ENCODE data around the gene PCYT1B.

PCYT1B gene

DNA sequence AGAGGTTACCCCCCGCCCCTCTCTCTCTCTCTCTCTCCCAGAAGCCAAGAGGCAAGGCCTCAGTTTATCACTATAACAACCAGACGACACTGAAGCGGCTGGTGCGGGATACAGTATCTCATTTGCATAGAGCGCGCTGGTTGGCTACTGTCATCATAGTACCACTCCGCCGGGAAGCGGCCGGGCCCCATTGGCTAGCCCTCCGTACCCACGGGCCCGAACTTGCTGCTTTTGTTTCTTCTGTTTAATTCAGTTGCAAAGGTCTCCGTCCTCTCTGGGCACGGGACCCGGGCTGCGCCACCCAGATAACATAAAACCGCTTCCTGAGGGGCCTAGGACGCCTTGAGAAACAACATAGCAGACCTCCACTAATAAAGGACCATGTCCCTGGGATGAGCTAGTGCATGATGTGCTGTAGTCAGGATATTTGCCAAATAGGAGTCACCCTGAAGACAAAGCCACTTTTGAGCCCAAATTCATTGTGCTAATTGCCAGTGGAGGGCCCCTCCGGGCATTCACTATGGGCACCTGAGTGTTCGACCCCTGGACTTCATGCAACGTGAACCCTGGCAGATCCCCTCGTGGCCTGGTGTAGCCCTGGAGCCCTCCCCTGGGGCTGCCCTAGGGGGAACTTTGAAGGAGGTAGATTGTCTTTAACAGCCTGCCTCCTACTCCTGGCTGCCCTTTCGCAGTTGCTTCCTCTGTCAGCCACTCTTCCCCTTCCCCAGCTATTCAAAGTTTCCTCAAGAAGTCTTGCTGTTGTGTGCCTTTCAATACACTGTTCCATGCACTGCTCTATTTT is at the start of gene PCYT1B:
Gene PCYT1B, minus strand, starts transcription at position 91 of the 802 bp plus-strand sequence. CDS start 242 bp downstream, outside the sequence.
- peaks cover 12 to 21% of the 10 kb centered on the region in 2 experiments for H3K4me1 ChIP-seq (ENCODE audit: control insufficient read depth in 1 of 2, insufficient read depth in 1 of 2, low read depth in 1 of 2, low read length in 1 of 2)
- H3K36me3 ChIP-seq = no peaks in the 10 kb centered on the region
- H3K4me3 ChIP-seq (ENCODE audit: low read depth in 1 of 2, low read length in 1 of 2) = peak within 1 kb of the TSS; percentile 24 to 25
- TF ChIP-seq, protein P1, sequence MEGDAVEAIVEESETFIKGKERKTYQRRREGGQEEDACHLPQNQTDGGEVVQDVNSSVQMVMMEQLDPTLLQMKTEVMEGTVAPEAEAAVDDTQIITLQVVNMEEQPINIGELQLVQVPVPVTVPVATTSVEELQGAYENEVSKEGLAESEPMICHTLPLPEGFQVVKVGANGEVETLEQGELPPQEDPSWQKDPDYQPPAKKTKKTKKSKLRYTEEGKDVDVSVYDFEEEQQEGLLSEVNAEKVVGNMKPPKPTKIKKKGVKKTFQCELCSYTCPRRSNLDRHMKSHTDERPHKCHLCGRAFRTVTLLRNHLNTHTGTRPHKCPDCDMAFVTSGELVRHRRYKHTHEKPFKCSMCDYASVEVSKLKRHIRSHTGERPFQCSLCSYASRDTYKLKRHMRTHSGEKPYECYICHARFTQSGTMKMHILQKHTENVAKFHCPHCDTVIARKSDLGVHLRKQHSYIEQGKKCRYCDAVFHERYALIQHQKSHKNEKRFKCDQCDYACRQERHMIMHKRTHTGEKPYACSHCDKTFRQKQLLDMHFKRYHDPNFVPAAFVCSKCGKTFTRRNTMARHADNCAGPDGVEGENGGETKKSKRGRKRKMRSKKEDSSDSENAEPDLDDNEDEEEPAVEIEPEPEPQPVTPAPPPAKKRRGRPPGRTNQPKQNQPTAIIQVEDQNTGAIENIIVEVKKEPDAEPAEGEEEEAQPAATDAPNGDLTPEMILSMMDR (IDR thresholded peaks at IDR 0.05) = no peak
- no peak within 1 kb of the TSS for H3K27ac ChIP-seq
- H3K9me3 ChIP-seq = no peaks in the 10 kb centered on the region
- H3K27me3 ChIP-seq = peaks cover 5% of the 10 kb centered on the region

DNA sequence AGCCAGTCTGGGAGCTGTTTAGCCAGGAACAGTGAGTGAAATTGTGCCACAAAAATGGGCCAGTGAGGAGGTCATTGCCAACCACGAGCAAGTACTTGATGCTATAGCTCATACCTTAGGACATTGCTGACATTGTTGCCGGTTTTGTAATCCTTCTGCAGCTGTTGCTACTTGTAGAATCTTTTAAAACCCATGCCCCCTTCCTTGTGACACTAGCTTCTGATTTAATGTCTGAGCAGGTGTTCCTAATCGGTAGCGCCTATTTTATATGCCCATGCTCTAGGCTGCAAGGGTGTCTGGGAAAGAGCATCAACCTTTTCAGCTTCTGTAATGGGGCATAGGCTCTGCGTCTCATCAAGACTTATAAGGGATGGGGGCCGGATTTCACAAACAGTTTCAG is 49.1 kb upstream of the PCYT1B start:
- no peaks in the 10 kb centered on the region for H3K36me3 ChIP-seq
- no peak overlapping the region for H3K4me3 ChIP-seq (ENCODE audit: low read depth in 1 of 2, low read length in 1 of 2)
- TF ChIP-seq, protein P1 (IDR thresholded peaks at IDR 0.05) = no peak
- H3K27ac ChIP-seq = no peak overlapping the region
- H3K27me3 ChIP-seq = no peaks in the 10 kb centered on the region
- H3K4me1 ChIP-seq (ENCODE audit: control insufficient read depth in 1 of 2, insufficient read depth in 1 of 2, low read depth in 1 of 2, low read length in 1 of 2) = peaks cover 0 to 7% of the 10 kb centered on the region in 2 experiments
- H3K9me3 ChIP-seq = no peaks in the 10 kb centered on the region

DNA sequence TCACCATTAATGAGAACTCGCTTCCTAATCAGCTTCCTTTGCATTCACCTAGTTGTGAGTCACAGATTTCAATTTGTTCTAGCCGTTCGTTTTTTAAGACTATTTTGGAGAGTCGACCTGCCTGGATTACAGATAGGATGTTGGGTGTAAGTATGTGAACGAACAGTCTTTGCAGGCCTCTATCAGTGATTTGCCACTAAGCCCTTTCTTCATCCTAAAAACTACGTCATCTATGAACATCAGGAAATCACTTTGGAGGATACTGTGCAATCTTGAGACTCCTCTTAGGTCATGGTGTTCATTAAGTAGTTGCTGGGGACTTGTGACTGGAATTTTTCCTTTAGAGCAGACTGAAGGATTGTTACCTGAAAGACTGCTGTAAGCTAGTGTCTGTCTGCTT is 47.7 kb upstream of the PCYT1B start:
- TF ChIP-seq, protein P1 (IDR thresholded peaks at IDR 0.05) = no peak
- Histone ChIP-seq H3K27me3 (no peaks in the 10 kb centered on the region), H3K27ac (no peak overlapping the region), H3K9me3 (no peaks in the 10 kb centered on the region), H3K4me1 (ENCODE audit: control insufficient read depth in 1 of 2, insufficient read depth in 1 of 2, low read depth in 1 of 2, low read length in 1 of 2) (peaks cover 0 to 7% of the 10 kb centered on the region in 2 experiments), H3K4me3 (ENCODE audit: low read depth in 1 of 2, low read length in 1 of 2) (no peak overlapping the region), H3K36me3 (no peaks in the 10 kb centered on the region)

DNA sequence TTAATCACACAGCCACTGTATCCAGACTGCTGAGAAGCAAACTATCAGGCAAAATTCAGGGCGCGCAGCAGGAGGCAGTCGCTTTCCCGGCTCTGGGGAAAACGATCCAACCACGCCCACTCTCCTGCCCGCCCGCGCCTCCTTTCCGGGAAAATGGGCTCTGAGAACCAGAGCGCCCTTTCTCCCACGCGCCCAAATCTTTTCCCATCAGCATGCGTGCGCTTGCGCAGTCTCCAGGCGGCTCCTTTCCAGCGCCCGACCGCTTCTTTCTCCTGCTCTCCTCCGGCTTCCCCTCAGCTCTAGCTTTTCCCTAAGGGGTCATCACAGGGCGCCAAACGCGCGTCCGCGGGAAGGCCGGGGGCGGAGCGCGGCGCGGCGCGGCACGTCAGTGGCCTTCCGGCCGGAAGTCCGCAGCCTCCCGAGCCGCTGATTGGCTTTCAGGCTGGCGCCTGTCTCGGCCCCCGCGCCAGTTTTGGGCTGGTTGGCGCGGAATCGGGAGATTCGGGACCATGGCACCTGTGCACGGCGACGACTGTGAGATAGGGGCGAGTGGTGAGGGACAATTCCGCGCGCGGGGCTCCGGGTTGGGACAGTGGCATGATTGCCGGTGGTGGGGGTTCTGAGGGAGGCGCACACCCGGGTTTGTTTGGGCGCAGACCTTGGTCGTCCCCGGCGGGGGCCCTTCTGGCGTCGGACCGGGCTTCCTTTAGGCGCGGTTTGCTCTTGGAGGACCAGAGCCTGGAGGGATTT is 46.5 kb upstream of the PCYT1B start, which contains the start of gene POLA1:
Gene POLA1, plus strand, starts transcription at position 466 of the 750 bp plus-strand sequence. Its CDS starts 44 bp downstream, at position 510.
- Histone ChIP-seq H3K4me3 (ENCODE audit: low read depth in 1 of 2, low read length in 1 of 2) (peak within 1 kb of the TSS; percentile 63 to 65), H3K9me3 (no peaks in the 10 kb centered on the region), H3K27me3 (no peaks in the 10 kb centered on the region), H3K4me1 (ENCODE audit: control insufficient read depth in 1 of 2, insufficient read depth in 1 of 2, low read depth in 1 of 2, low read length in 1 of 2) (peaks cover 0 to 7% of the 10 kb centered on the region in 2 experiments), H3K27ac (peak within 1 kb of the TSS; percentile 35), H3K36me3 (no peaks in the 10 kb centered on the region)
- TF ChIP-seq, protein P1 (IDR thresholded peaks at IDR 0.05) = no peak

DNA sequence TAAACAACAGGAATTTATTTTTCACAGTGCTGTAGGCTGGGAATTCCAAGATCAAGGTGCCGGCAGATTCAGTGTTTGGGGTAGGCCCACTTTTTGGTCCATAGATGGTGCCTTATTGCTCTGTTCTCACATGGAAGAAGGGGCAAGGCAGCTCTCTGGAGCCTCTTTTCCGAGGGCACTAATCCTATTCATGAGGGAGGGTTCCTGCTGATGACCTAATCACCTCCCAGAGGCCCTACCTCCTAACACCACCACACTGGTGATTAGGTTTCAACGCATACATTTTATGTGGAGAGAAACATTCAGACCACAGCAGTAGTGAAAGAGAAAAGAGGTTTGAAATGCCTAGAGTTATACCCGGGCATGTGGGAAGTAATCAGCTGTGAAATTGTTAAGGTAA is 45.2 kb upstream of the PCYT1B start:
- TF ChIP-seq, protein P1 (IDR thresholded peaks at IDR 0.05) = no peak
- no peaks in the 10 kb centered on the region for H3K9me3 ChIP-seq

More for the DNA sequence above, 45.2 kb upstream of the PCYT1B start:
- Histone ChIP-seq H3K27me3 (no peaks in the 10 kb centered on the region), H3K36me3 (no peaks in the 10 kb centered on the region), H3K4me3 (ENCODE audit: low read depth in 1 of 2, low read length in 1 of 2) (no peak overlapping the region), H3K27ac (no peak overlapping the region), H3K4me1 (ENCODE audit: control insufficient read depth in 1 of 2, insufficient read depth in 1 of 2, low read depth in 1 of 2, low read length in 1 of 2) (peaks cover 0 to 7% of the 10 kb centered on the region in 2 experiments)

All from neutrophil (primary cell).